BJ (cell line): ENCODE measurements around the gene SRP54. TPM values are rescaled to one million over a fixed set of nuclear protein-coding genes. Genes with fewer than 3 reads are reported as not detected.

ENCODE experiments used
- CTCF ChIA-PET: fragments of 350-600 bp; formaldehyde crosslinking; extraction: SDS; loops from one replicate; lab custom pipeline; 2021; ENCODE audit warnings: antibody characterized with exemption, inconsistent platforms; lab: Yijun Ruan, JAX
- POLR2A ChIA-PET: fragments of 300-600 bp; sonication (Branson Sonifier 250); formaldehyde crosslinking; extraction: SDS; loops from one replicate; lab custom pipeline; 2021; ENCODE audit warnings: antibody characterized with exemption; lab: Charles Lee
- DNase-seq: peaks from one replicate; pipeline ENCODE4 v3.0.0-alpha.2; 2011; ENCODE audit warnings: low read depth
- H3K27me3 ChIP-seq: 2 replicates; pipeline ENCODE4 v1.6.0; 2011; ENCODE audit warnings: low read length; ENCODE audit not compliant: control insufficient read depth, insufficient read depth
- H3K36me3 ChIP-seq: 2 replicates; pipeline ENCODE4 v1.5.1; 2011; ENCODE audit warnings: low read length; ENCODE audit not compliant: control insufficient read depth, insufficient read depth
- H3K4me3 ChIP-seq: 2 replicates; pipeline ENCODE4 v1.5.1; 2011; ENCODE audit warnings: low read depth, mild to moderate bottlenecking, control low read depth, low read length
- polyA plus RNA-seq: library from polyadenylated mRNA; depleted of rRNA; stranded (reverse); fragments of >200 nt; gene quantifications from 2 replicates; pipeline ENCODE4 v1.2.3, GENCODE V29; 2011
- TF ChIP-seq, protein P1 (sequence below): IDR thresholded peaks from 2 replicates; pipeline ENCODE4 v1.5.1; 2011; ENCODE audit warnings: low read depth, mild to moderate bottlenecking, control low read depth, inconsistent platforms, low read length, moderate library complexity; ENCODE audit not compliant: insufficient read depth

SRP54 gene
- polyA plus RNA-seq, 1 experiment = 25.6 TPM

- no peaks in the 10 kb centered on the region for H3K27me3 ChIP-seq
- TF ChIP-seq, protein P1, sequence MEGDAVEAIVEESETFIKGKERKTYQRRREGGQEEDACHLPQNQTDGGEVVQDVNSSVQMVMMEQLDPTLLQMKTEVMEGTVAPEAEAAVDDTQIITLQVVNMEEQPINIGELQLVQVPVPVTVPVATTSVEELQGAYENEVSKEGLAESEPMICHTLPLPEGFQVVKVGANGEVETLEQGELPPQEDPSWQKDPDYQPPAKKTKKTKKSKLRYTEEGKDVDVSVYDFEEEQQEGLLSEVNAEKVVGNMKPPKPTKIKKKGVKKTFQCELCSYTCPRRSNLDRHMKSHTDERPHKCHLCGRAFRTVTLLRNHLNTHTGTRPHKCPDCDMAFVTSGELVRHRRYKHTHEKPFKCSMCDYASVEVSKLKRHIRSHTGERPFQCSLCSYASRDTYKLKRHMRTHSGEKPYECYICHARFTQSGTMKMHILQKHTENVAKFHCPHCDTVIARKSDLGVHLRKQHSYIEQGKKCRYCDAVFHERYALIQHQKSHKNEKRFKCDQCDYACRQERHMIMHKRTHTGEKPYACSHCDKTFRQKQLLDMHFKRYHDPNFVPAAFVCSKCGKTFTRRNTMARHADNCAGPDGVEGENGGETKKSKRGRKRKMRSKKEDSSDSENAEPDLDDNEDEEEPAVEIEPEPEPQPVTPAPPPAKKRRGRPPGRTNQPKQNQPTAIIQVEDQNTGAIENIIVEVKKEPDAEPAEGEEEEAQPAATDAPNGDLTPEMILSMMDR = peak; percentile 47
- ChIA-PET POLR2A (interaction anchor here (1.3 kb wide), 1 partner anchor 64 kb away, joined by 7 read pairs; the partner anchor contains the start of gene FAM177A1), CTCF (interaction anchor here (0.6 to 2.2 kb wide), 5 partner anchors 10 to 289 kb away, joined by 3 to 7 read pairs (median 4); no protein-coding TSS in a partner anchor)
- DNase-seq = no peak
- H3K4me3 ChIP-seq = peak overlapping the region; percentile 53
- H3K36me3 ChIP-seq = no peaks in the 10 kb centered on the region
Observed at GRCh38 chr14:34981743-34982420, 910 bp upstream of the SRP54 start.

DNA sequence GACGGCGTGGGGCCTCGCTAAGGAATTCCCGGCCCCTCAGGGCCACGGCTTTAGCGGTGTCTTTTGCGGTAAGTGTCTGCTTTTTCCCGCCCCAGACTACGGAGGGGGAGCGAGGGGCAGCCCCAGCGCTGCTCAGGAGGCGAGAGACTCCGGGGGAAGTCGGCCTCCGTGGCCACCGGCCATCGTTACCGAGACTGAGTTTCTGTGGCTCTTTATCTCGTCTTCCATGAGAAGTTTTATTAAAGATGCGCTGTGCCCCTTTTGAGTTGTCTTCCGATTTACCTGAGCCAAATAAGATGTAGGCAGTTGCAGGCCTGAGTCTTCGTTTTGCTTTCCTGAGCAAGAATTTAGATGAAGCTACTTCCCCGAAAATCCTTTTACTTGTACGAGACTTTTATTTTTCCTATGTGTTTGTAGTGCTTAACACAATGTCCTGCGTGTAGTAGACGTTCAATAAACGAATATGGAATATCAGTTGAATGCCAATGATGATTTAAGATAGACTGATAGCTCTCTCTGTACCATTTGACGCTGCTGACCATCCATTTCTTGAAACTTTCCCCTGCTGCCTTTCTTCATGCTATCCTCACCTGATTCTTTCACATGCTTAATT lies 462 bp downstream of the SRP54 start:
- DNase-seq = no peak
- no peaks in the 10 kb centered on the region for H3K36me3 ChIP-seq
- ChIA-PET CTCF (interaction anchor here (0.9 kb wide), 1 partner anchor 290 kb away, joined by 3 read pairs; no protein-coding TSS in a partner anchor), POLR2A (interaction anchor here (0.6 to 1.3 kb wide), 2 partner anchors 63 to 78 kb away, joined by 3 to 7 read pairs; partner anchors contain the start of gene FAM177A1)
- H3K27me3 ChIP-seq = no peaks in the 10 kb centered on the region
- peak overlapping the region; percentile 53 for H3K4me3 ChIP-seq
- TF ChIP-seq, protein P1 = no peak

DNA sequence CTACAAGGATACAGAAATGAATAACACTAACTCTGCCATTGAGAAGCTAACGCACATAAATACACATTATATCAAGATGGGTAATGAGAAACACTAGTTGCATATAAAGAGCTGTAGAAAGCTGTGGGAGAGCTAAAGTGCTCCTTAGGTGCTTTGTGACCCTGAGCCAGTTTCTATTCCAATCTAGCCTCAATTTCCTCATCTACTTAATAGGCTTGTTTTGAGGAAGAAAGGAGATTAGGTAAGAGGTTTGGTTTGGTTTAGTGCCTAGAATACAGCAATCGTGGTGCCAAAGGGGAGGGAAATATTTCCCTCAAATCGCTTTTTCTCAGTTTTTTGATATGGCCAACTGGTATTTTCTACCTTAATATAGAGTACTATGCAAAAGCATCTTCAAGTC lies 994 bp downstream of the SRP54 start:
- no peak for DNase-seq
- ChIA-PET POLR2A (no interaction called here), CTCF (interaction anchor here (1.0 kb wide), 1 partner anchor 824 kb away, joined by 4 read pairs; no protein-coding TSS in a partner anchor)
- H3K27me3 ChIP-seq = no peaks in the 10 kb centered on the region
- no peaks in the 10 kb centered on the region for H3K36me3 ChIP-seq
- peak overlapping the region; percentile 53 for H3K4me3 ChIP-seq
- TF ChIP-seq, protein P1 = no peak

- no peak for DNase-seq
- Histone ChIP-seq H3K36me3 (no peaks in the 10 kb centered on the region), H3K4me3 (no peak overlapping the region), H3K27me3 (no peaks in the 10 kb centered on the region)
- ChIA-PET POLR2A (no interaction called here), CTCF (no interaction called here)
- TF ChIP-seq, protein P1 = no peak
Observed at GRCh38 chr14:34985740-34986139, 2.9 kb downstream of the SRP54 start.

GRCh38 chr14:34987180-34987579 lies 4.4 kb downstream of the SRP54 start:
- ChIA-PET POLR2A (no interaction called here), CTCF (no interaction called here)
- no peak for DNase-seq
- no peaks in the 10 kb centered on the region for H3K27me3 ChIP-seq
- no peaks in the 10 kb centered on the region for H3K36me3 ChIP-seq
- H3K4me3 ChIP-seq = no peak overlapping the region
- TF ChIP-seq, protein P1 = no peak
